ENCODE data around the gene VPS8. TPM values are rescaled to one million over a fixed set of nuclear protein-coding genes. Genes with fewer than 3 reads are reported as not detected.

VPS8 gene
- total and polyA plus RNA-seq, 9 of the 15 experiments (the other 6 are each of a cell fraction or from before 2014, with no cell fraction given) = 7.2 to 41.0 (median 28.3) TPM

GRCh38 chr3:184885112-184885511 is 73.1 kb downstream of the VPS8 start:
- no peak for ATAC-seq
- FAIRE-seq = no peak
- H3K4me3 ChIP-seq = no peak overlapping the region
- no peaks in the 10 kb centered on the region for H3K79me2 ChIP-seq (ENCODE audit: control insufficient read depth, insufficient read depth, low read length)
- no peak overlapping the region for H3K27ac ChIP-seq (ENCODE audit: extremely low read depth, low read depth, low read length)
- H3K4me1 ChIP-seq (replicated peaks in 1 of 2; ENCODE audit: control insufficient read depth in 2 of 2, insufficient read depth in 2 of 2, low read length in 2 of 2) = no peaks in the 10 kb centered on the region
- H3K36me3 ChIP-seq (ENCODE audit: control insufficient read depth, insufficient read depth, low read length) = 0 out of 3 replicates have a peak, but pooled peaks cover 2% of the 10 kb centered on the region
- H4K20me1 ChIP-seq (replicated peaks; ENCODE audit: control insufficient read depth, insufficient read depth, low read length) = no peaks in the 10 kb centered on the region
- CTCF ChIA-PET (ENCODE audit: low intra/inter-chr PET ratio) = no interaction called here
- WGBS (ENCODE audit: insufficient coverage, low coverage, missing lambda C conversion rate) = 38% methylated on average over 4 of the region's 4 CpGs
- no peaks in the 10 kb centered on the region for H3K9me1 ChIP-seq (ENCODE audit: control insufficient read depth, insufficient read depth, low read length)
- DNase-seq (ENCODE audit: extremely low read depth in 1 of 4, low spot score in 3 of 4) = no peak
- no TSS peak for BruUV-seq (replicated peaks)
- no peaks in the 10 kb centered on the region for H3K9me3 ChIP-seq (replicated peaks; ENCODE audit: control insufficient read depth, insufficient read depth, low read depth, low read length)
- intact Hi-C loops (cut with micrococcal nuclease) (no loop called here), in situ Hi-C loops (cut with MboI) (no loop called here)
- H3K27me3 ChIP-seq (ENCODE audit: control insufficient read depth in 2 of 2, insufficient read depth in 2 of 2, low read length in 2 of 2) = no peaks in the 10 kb centered on the region
- H3K9ac ChIP-seq (ENCODE audit: insufficient read depth in 1 of 2, low read depth in 2 of 2, low read length in 2 of 2) = no peak overlapping the region
- POLR2A ChIA-PET = no interaction called here
- no peak overlapping the region for H2AFZ ChIP-seq (ENCODE audit: low read depth, low read length)
- H3K4me2 ChIP-seq (ENCODE audit: insufficient read depth, low read length) = no peak overlapping the region
- TF ChIP-seq ZNF316 (IDR thresholded peaks at IDR 0.05) = peak; percentile 67
- TF ChIP-seq KDM5B (IDR thresholded peaks at IDR 0.05; ENCODE audit: insufficient replicate concordance, low read depth, low read length) = no peak
- no peak for TF ChIP-seq CBX1 (IDR thresholded peaks at IDR 0.05; ENCODE audit: low read depth)
- TF ChIP-seq JUND (IDR thresholded peaks at IDR 0.05; ENCODE audit: borderline replicate concordance, low read depth, low read length) = no peak
- no peak for TF ChIP-seq JUND (tag; IDR thresholded peaks at IDR 0.05; ENCODE audit: borderline replicate concordance, low read depth, low read length)
- no peak for TF ChIP-seq SRSF9 (IDR thresholded peaks at IDR 0.05; ENCODE audit: borderline replicate concordance, low read depth, low read length)
- peak; percentile 76 for TF ChIP-seq MAFK (IDR thresholded peaks at IDR 0.05; ENCODE audit: low read length)
- TF ChIP-seq SNAPC5 (CRISPR knock-in tag; IDR thresholded peaks at IDR 0.05) = no peak
- no peak for TF ChIP-seq CBX5 (IDR thresholded peaks at IDR 0.05; ENCODE audit: borderline replicate concordance, low read depth)
- no peak for TF ChIP-seq ZNF224 (CRISPR knock-in tag; IDR thresholded peaks at IDR 0.05)
- no peak for TF ChIP-seq SNIP1 (IDR thresholded peaks at IDR 0.05; ENCODE audit: low read depth)
- TF ChIP-seq RBM22 (IDR thresholded peaks at IDR 0.05; ENCODE audit: low read depth, low read length, poor library complexity, severe bottlenecking) = no peak
- TF ChIP-seq TARDBP (IDR thresholded peaks at IDR 0.05) = no peak
- no peak for TF ChIP-seq KDM2B (CRISPR knock-in tag; IDR thresholded peaks at IDR 0.05)
- no peak for TF ChIP-seq NCOR1 (IDR thresholded peaks at IDR 0.05)
- no peak for TF ChIP-seq ATF4 (CRISPR knock-in tag; IDR thresholded peaks at IDR 0.05)
- TF ChIP-seq HDAC2 (IDR thresholded peaks at IDR 0.05) = no peak
- TF ChIP-seq ZNF592 (IDR thresholded peaks at IDR 0.05) = no peak
- peak; percentile 75 for TF ChIP-seq MAFF (IDR thresholded peaks at IDR 0.05; ENCODE audit: low read length)
- no peak for TF ChIP-seq ZNF347 (CRISPR knock-in tag; IDR thresholded peaks at IDR 0.05; ENCODE audit: low read depth)
- no peak for TF ChIP-seq ZNF764 (CRISPR knock-in tag; IDR thresholded peaks at IDR 0.05; ENCODE audit: low read depth)
- TF ChIP-seq HDAC8 (tag; IDR thresholded peaks at IDR 0.05) = no peak

All from K562 (cell line).